SK-N-SH treated with all-trans-retinoic acid at 6 μM for 48 hours (cell line): ENCODE measurements around the gene TMEM127.

ENCODE experiments used
- ARNTL ChIP-seq: fragments of 450-650 bp; formaldehyde crosslinking; IDR thresholded peaks from 2 replicates; pipeline ENCODE4 v1.5.0; 2020; ENCODE audit warnings: low read depth, mild to moderate bottlenecking, moderate library complexity, borderline replicate concordance
- CSRNP3 ChIP-seq: fragments of 250-450 bp; sonication (Bioruptor Pico); IDR thresholded peaks from 2 replicates; pipeline ENCODE4 v1.5.1; 2021; ENCODE audit warnings: mild to moderate bottlenecking, moderate library complexity
- ZC3H10 ChIP-seq: fragments of 250-450 bp; sonication (Bioruptor Pico); IDR thresholded peaks from 2 replicates; pipeline ENCODE4 v1.5.1; 2021; ENCODE audit warnings: mild to moderate bottlenecking, moderate library complexity
- ZFP3 ChIP-seq: fragments of 250-450 bp; sonication (Bioruptor Pico); IDR thresholded peaks from 2 replicates; pipeline ENCODE4 v1.5.0; 2020; ENCODE audit warnings: mild to moderate bottlenecking, moderate library complexity
- ZNF565 ChIP-seq: fragments of 450-650 bp; formaldehyde crosslinking; conservative IDR thresholded peaks from 2 replicates; pipeline ENCODE4 v1.5.0; 2020; ENCODE audit warnings: low read depth, mild to moderate bottlenecking, moderate library complexity
- ZNF70 ChIP-seq: fragments of 450-650 bp; formaldehyde crosslinking; IDR thresholded peaks from 2 replicates; pipeline ENCODE4 v1.5.0; 2020; ENCODE audit warnings: mild to moderate bottlenecking, moderate library complexity
- ZNF8 ChIP-seq: fragments of 450-650 bp; formaldehyde crosslinking; IDR thresholded peaks from 2 replicates; pipeline ENCODE4 v1.5.0; 2020; ENCODE audit warnings: mild to moderate bottlenecking, moderate library complexity
- TF ChIP-seq, protein P1 (sequence below): fragments of 250-450 bp; sonication (Bioruptor Pico); IDR thresholded peaks from 2 replicates; pipeline ENCODE4 v1.8.0; 2021; ENCODE audit warnings: low read depth, mild to moderate bottlenecking, moderate library complexity, borderline replicate concordance
- TF ChIP-seq, protein P2 (sequence below): fragments of 250-450 bp; sonication (Bioruptor Pico); IDR thresholded peaks from 2 replicates; pipeline ENCODE4 v1.8.0; 2020; ENCODE audit warnings: mild to moderate bottlenecking, moderate library complexity, borderline replicate concordance

DNA sequence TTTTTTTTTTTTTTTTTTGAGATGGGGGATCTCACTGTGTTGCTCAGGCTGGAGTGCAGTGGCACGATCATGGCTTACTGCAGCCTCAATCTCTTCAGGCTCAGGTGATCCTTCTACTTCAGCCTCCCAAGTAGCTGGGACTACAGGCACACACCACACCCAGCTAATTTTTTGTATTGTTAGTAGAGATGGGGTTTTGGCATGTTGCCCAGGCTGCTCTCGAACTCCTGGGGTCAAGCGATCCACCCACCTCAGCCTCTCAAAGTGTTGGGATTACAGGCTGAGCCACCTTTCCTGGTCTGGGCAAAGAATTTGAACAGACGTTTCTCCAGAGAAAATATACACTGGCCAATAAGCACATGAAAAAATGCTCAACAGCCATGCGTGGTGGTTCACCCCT, 42.5 kb upstream of the TMEM127 start:
- no peak for TF ChIP-seq ZNF70 (CRISPR knock-in tag)
- TF ChIP-seq, protein P1, sequence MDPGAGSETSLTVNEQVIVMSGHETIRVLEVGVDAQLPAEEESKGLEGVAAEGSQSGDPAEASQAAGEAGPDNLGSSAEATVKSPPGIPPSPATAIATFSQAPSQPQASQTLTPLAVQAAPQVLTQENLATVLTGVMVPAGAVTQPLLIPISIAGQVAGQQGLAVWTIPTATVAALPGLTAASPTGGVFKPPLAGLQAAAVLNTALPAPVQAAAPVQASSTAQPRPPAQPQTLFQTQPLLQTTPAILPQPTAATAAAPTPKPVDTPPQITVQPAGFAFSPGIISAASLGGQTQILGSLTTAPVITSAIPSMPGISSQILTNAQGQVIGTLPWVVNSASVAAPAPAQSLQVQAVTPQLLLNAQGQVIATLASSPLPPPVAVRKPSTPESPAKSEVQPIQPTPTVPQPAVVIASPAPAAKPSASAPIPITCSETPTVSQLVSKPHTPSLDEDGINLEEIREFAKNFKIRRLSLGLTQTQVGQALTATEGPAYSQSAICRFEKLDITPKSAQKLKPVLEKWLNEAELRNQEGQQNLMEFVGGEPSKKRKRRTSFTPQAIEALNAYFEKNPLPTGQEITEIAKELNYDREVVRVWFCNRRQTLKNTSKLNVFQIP (CRISPR knock-in tag) = no peak
- no peak for TF ChIP-seq ZFP3 (CRISPR knock-in tag)
- no peak for TF ChIP-seq CSRNP3 (CRISPR knock-in tag)
- no peak for TF ChIP-seq ARNTL (CRISPR knock-in tag)
- TF ChIP-seq, protein P2, sequence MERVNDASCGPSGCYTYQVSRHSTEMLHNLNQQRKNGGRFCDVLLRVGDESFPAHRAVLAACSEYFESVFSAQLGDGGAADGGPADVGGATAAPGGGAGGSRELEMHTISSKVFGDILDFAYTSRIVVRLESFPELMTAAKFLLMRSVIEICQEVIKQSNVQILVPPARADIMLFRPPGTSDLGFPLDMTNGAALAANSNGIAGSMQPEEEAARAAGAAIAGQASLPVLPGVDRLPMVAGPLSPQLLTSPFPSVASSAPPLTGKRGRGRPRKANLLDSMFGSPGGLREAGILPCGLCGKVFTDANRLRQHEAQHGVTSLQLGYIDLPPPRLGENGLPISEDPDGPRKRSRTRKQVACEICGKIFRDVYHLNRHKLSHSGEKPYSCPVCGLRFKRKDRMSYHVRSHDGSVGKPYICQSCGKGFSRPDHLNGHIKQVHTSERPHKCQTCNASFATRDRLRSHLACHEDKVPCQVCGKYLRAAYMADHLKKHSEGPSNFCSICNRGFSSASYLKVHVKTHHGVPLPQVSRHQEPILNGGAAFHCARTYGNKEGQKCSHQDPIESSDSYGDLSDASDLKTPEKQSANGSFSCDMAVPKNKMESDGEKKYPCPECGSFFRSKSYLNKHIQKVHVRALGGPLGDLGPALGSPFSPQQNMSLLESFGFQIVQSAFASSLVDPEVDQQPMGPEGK (CRISPR knock-in tag) = no peak
- TF ChIP-seq ZNF565 (CRISPR knock-in tag) = no peak
- no peak for TF ChIP-seq ZC3H10 (CRISPR knock-in tag)
- TF ChIP-seq ZNF8 (CRISPR knock-in tag) = no peak
